Fibroblast of peridontal ligament (primary cell): Measurements from ENCODE around the gene SUPT4H1.

Source experiments
- DNase-seq: peaks from one replicate; pipeline ENCODE4 v3.0.0-alpha.2; 2010; ENCODE audit errors: extremely low read depth

The SUPT4H1 gene

DNA sequence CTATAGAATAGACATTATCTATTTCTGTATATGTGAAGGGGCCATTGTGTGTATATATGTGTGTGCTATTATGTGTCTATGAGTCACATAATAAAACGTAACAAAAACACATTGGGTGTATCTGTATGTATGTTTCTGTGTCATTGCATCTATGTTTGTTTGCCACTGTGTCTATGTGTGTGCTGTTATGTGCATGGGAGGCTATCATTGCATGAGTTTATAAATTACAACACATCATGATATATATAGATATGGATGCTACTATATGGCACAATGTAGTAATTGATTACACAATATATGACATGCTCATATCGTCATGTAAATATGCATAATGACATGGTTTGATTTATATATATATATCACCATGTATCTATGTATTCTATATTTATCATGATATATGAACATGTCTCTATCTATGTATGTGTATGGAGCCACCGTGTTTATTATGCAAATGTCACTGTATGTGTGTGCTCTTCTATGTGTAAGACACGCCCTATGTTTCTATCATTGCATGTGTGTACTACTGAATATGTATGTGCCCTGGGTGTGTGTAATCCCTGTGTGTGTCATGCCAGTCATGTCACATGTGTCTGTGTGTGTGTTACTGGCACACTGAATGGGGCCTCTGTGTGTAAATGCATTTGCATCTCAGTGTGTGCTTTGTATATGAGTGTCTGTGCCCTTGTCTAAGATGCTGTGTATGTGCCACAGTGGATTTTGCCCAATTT is 22.0 kb downstream of the SUPT4H1 start:
- DNase-seq: no peak

DNA sequence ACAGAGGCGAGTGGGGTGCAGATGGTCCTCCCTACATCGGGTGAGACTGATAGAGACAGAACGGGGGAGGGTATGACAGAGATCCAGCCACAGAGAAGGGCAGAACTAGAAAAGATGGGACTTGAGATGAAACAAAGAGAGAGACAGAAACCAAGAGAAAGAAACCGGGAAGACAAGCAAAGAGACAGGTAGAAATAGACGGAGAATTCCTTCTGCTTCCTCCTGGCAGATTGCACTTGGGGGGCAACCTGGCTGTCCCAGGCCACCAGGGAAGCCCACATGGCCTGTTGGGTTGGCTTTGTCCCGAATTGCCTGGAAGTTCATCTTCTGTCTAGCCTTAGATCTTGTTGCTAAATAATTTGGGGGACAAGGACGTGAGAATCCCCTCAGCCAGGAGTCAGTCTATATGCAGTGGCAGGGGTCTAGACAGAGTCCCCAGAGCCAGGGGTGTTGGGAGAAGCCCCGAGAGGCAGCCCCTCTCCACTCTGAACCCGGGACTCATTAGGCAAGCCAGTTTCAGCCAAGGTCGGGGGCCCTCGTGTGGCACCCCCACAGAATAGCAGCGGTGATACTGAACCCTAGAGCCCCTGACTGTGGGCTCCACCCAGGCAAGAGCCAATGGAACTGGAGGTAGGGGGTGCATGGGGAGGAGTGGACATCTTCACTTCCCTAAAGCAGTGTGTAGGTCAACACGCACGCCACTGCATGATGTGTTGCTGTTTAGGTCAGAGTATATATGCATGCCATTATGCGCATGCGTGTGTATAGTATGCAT is 22.8 kb downstream of the SUPT4H1 start:
- DNase-seq: no peak

DNA sequence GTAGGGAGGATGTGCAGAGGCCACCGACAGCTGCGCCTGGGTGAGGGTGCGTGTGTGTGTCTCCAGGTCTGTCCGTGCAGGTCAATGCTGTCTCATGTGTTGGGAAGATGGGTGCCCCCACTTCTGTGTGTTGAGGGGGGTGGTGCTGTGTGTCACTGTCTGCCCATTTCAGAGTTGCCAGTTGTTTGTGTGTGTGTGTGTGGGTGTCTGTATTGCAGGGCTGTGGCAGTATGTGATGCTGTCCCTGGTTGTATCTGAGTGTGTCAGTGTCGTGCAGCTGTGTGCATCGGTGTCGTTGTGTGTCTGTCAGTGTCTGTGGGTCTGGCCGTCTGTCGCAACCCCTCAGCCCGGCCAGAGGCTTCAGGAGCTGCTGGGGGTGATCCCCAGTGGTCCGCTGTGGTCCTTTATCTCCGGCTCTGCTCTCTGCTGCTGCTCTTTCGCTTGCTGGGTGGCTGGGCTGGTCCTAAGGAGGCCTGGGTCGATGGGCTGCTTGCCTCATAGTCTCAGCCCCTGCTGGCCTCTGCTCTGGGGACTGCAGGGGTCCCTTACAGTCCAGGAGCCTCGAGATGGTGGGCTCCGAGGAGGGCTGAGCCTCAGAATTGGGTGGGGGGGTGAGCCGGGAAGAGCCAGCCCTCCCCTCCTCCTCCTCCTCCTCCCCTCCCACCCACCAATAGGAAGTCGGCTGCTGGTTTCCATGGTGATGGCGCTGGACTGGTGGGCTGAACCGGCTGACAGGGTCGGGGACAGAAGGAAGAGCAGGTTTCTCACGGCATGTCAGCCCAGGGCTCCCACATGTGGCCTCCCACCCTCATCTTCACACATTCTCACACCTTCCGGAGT is 23.6 kb downstream of the SUPT4H1 start, which contains the start of gene TSPOAP1:
TSPOAP1 (minus strand) TSS at position 601 of the 840 bp plus-strand sequence. CDS start 875 bp downstream, outside the sequence.
- no peak for DNase-seq

DNA sequence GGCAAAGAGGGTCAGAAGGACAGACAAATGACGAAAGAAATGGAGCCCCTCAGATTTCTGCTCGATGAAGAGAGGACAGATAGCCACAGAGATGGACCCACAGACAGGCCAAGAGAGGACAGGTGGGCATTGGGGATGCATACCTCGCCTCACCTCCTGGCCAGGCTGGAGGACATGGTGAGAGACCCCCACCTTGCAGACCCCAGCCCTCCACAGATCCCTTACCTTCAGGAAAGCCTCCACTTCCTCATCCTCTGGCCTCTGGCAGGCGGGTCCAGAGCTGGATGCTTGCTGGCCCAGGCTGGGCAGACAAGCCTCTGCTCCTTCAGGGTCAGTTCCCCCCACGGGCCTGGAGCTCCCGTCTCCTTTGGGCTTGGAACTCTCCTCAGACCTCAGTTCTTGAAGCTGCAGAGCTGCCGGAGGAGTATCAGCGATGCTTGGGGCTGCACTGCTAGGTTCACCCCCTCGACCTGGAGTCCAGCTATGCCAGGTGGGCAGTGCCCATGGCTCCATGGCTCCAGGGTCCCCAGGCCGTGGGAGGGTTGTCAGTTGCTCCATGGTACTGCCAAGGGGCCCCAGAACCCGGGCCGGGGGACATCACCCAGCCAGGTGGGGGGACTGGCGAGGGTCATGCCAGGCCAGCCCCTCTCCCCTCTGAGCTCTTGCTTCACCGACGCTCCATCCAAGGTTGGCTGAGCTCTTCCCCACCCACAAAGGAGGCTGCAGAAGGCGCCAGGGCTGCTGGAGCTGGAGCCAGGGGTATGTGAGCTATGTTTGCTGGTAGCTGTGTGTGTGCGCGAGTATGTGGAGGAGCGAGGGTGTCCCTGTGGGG is 24.4 kb downstream of the SUPT4H1 start:
- no peak for DNase-seq

DNA sequence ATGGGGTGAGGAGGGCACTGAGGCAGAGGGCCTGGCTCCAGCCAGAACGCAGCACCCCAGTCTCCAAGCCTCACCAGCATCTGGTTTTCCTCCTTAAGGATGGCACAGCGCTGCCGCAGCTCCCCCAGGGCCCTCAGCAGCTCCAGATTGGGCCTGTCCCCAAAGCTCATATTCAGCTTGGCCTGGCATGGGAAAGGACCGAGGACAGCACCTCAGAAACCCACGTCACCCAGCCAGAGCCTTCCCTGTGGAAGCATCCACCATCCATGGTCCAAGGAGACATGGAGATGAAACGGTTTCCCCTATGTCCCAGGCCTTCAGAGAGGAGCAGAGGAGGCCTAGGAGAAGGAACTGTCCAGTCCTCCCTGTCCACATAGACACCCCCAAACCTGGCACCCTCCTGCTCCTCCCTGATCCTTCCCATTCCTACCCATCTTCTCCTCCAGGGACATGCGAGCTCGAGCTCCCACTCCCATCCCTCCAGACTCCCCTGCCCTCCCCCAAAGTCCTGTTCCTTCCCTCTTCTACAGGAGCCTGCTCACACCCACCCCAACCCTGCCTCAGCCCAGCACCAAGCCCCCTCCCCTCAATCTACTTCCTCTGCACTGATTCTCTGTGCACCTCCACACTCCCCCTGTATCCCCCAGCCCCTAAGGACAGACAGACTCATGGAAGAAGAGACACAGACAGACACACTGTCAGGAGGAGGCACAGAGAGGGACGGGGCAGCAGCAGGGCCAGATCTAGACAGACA is 25.2 kb downstream of the SUPT4H1 start:
- DNase-seq: no peak

DNA sequence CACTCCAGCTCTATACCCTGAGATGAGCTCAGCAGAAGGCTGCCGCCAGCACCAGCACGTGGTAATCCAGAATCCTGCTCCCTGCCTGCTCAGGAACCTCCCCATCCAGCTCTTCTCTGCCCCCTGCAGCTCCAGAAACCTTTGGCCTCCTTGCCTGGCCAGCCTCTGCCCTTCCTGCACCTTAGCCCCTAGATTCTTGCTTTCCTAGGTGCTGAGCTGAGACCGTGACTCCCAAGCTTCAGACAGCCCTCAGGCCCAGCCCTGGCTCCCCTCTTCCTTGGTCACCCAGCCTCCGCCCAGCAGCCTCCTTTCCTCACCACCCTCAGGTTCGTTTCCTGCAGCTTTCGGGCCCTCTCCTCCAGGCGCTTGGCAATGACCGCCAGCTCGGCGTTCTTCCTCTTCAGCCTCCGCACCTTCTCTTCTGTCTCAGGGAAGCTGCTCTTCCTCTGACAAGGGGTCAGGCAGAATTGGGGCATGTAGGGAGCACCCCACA is 26.0 kb downstream of the SUPT4H1 start:
- no peak for DNase-seq

DNA sequence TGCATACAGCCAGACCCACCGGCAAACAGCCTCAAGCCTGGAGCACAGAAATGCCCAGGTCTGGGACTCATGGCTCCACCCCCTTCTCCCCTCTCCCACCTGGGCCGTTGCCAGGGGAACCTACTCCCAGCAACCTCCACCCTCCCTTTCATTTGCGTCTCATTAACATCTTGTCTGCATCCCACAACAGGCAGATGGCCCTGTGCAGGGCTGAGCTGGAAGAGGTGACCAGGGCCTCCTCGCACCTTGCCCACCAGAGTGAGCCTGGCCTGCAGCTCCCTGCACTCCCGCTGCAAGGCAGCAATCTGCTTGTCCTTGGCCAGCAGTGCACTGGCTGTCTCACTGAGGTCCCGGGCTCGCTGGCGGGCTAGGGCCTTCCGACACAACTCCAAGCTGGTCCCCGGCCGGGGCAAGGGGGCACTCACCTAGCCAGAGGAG is 26.7 kb downstream of the SUPT4H1 start:
- DNase-seq: no peak

DNA sequence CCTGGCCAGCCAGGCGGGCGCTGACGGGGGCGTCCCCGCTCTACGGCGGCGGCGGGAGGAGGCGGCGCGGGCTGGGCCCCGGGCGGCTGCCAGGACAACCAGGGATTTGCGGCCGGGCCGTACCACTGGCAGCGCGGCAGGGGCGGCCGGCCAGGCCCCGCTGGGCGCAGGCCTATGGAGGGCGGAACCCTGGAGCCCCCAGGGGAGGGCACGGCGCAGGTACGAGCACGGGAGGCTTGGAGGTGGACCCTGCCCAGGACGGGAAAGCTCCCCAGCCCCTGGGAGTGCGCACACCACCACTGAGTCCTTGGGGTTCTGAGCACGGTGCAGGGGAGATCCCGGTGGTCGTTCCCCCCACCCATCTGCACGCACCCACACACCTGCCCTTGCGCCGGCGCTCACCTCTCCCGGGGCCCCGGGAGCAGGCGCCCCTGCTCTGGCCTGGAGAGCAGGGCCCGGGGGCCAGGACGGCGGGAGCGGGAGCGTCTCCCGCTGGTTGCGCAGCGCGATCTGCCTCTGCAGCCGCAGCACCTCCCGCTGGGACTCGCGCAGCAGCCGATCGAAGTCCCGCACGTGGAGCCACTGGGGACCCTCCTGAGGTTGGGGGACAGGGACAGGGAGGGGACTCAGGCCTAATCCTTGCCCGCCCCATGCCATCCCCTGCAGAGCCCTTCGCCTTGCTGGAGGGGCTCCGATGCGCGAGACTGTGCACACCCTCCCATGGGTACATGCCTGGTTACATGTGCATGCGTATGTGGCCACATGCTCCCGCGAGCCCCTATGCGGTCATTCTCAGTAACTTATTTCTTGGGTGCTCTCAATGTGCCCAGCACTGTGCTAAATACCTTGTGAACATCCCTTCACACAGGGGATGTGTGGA is 27.4 kb downstream of the SUPT4H1 start:
- no peak for DNase-seq

DNA sequence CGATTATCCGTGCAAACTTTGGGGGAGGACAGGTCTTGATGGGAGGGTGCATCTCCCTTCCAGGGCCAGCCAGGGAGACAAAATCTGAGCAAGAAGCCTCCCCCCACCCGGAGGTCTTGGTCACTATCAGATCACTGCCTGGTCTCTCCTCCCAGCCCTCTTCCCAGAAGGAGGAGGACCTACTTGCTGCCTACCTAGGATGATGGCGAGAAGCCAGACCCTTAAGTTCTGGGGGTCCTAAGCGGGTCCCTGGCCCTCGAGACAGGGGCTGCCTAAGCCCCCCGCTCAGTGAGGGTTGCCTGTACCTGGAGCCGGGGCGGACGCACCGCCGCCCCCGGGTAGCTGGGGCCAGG is 28.0 kb downstream of the SUPT4H1 start:
- DNase-seq: no peak

DNA sequence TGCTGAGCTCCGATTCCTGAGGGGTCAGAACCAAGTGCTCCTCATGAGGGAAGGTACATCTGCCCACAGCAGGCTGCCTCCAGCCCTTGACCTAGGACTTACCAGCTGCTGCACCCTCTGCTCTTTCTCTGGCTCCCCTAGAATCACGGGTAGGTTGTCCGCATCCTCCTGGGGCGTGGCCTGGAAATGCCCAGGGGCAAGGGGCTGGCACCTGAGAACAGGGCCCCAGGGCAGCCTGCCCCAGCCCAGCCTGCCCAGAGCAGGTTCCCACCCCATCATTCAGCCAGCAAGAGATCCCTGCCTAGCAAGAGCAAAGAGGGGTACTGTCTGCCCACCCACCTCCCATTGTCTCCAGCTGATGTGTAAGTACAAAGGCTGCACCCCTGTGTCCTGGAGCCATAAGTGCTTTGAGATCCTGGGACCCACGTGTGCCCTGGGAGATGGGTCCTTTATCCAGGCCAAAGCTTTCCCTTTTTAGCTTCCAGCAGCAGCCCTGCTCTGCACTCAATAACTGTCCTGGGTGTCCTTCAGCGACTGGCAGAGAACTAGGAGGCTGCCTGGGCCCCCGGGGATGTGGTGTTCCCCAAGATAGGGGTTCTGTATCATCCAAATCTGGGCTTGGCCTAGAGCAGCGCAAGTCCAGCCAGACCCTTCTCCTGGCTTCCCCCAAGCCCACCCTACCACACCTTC is 28.5 kb downstream of the SUPT4H1 start:
- no peak for DNase-seq

DNA sequence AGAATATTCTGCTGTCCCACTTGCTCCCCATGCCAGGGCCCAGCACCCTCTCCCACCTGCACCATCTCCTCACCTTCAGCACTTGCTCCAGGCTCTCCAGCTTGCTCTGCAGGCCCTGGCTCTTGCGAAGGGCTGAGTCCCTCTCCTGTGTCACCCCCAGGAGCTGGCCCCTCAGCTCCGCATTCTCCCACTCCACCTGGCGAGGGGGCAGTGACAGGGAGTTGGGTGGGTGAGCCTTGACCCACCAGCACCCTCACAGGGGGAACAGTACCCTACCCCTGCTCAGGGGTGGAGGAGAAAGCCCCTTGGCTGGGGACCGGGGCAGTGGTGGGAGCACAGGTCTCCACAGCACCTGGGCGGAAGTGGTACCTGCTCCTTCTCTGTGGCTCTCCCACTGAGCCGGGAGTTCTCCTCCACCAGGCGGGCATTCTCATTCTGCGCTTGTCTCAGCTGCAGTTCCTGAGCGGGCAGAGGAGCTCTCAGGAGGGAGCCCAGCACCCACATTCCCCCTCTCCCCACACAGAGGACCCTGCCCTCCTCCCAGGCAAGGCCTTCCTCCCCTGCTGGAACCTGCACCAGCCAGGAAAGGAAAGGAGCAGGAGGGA is 29.3 kb downstream of the SUPT4H1 start:
- DNase-seq: no peak

DNA sequence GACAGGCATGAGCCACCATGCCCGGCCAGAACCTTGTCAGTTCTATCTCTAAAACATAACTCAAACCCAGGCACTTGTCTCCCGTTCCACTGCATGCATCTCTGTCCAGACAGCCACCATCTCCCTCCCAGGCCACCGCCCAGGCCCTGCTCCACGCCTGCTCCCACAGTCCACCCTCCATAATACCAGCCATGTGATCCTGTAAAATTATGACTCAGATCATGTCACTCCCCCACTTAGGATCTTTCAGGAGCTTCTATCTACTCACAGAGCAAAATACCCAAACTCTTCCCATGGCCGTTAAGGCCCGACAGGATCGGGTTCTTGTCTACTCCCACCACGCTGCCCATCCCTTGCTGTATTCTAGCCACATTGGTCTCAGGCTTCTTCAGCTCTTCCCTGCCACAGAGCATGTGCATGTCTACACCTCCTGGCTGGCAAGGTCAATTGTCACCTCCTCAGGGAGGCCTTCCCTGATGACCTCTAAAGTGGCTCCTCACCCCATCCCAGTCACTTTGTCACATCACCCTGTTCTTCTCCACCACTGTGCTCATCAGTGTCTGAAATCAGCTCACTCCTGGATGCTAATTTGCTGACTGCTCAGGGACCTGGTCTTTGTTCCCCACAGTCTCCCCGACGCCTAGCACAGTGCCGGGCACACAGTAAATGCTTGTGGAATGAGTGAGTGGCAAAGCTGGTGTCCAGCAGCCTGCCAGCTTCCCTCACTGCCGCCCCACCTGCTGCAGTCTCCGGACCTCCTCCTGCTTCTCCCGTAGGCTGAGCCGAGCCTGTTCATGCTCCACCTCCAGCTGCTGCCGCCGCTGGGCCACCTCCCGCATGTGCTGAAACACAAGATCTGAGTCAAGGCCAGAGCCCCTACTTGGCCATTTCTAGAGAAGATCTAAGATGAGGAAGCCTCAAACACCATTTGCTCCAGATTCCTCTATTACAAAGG is 30.2 kb downstream of the SUPT4H1 start:
- no peak for DNase-seq

DNA sequence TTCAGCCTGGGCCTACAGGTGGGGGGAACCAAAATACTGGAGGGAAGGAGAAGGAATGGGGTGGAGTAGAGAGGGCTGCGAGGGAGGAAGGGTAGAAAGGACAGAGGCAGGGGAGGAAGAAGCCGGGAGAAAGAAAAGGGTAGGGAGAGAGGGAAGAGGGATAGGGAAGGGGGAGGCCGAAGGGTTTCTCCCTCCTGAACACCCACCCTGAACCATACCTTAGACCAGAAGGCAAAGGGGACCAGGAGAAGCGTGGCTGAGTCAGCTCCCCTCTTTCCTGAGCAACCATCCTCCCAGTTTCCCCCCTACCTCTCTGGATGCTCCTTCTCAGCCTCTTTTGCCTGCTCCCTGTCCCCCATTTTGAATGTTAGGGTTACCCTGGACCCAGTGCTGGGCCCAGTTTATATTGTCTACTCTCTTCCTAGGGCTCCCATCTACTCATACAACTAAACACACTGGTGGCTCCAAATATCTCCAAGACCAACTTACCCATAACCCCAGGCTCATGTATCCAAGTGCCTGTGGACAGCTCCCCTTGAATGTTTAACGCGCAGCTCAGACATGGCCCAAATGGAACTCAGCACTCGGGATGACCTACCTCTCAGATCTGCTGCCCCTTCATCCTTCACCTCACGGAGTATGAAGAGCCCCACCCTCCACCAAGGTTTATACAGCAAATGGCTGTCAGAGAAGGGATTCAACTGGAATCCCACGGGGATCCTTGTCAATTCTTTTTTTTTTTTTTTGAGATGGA is 31.3 kb downstream of the SUPT4H1 start:
- DNase-seq: no peak

DNA sequence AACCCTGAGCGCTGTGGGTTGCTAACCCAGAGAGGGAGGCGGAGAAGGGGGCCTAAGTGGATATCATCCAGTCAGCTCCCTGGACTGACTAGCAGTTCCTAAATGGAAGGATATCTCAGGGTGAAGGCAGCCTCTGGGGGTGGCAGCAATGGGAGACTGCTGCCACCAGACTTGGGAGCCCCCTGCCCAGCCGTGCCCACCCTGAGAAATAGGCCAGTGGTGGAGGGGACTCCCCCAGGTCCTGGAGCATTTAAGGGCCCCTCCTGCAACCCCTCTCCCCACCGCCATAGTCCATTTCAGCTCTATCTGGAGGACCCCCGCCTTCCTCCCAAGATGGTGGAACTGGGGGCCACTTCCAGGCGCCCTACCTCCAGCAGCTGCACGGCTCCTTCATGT is 31.8 kb downstream of the SUPT4H1 start:
- no peak for DNase-seq

DNA sequence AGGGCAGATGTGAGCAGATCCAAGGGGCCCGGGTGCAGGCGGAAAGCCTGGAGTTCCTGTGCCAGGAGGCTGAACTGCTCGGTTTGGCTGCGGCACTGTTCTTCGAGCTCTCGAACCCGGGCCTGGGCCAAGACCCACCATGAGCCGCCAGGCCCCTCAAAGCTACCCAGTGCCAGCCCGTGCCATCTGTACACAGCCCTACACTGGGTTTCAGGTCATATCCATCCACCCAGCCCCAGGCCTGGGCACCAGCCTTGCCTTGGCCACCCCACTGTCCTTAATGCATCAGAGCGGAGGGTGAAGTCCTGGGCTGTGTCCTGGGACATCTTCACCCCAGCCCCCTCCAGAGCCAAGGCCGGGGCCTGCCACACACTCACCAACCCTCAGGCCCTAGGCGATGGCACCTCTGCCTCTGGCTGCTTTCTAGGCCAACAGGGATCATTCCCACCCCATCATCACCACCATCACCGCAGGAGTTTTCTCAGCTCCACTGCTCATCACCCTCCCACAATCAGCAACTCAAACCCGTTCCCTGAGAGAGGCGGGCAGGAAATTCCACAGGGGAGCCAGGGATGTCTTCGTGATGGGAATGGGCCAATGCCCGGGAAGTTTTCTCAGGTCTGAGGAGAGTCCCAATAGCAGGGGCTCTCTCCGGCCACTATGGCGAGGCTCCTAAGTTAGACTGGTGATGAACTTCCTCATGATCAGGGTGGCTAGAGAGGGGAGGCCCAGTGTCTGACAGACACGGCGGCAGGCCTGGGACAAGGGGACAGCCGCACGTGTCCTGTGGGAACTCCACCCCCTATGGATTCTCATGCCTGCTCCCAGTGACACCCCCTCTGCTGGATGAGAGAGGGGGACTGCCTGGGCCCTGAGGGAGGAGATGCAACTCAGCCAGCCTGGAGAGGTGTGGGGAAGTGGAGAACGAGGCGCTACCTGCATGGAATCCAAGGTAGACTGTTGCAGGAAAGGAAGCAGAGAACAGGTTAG is 32.5 kb downstream of the SUPT4H1 start:
- DNase-seq: no peak
